COLO668 (cell line): ENCODE measurements around the gene LRIG1.
A peak's percentile ranks its signal among the peaks of the same experiment; 100 is the strongest.

Source experiments
- DNase-seq: peaks from one replicate; lab custom pipeline; 2025; ENCODE audit not compliant: unreplicated experiment; lab: John Stamatoyannopoulos, UW

LRIG1 gene, protein sequence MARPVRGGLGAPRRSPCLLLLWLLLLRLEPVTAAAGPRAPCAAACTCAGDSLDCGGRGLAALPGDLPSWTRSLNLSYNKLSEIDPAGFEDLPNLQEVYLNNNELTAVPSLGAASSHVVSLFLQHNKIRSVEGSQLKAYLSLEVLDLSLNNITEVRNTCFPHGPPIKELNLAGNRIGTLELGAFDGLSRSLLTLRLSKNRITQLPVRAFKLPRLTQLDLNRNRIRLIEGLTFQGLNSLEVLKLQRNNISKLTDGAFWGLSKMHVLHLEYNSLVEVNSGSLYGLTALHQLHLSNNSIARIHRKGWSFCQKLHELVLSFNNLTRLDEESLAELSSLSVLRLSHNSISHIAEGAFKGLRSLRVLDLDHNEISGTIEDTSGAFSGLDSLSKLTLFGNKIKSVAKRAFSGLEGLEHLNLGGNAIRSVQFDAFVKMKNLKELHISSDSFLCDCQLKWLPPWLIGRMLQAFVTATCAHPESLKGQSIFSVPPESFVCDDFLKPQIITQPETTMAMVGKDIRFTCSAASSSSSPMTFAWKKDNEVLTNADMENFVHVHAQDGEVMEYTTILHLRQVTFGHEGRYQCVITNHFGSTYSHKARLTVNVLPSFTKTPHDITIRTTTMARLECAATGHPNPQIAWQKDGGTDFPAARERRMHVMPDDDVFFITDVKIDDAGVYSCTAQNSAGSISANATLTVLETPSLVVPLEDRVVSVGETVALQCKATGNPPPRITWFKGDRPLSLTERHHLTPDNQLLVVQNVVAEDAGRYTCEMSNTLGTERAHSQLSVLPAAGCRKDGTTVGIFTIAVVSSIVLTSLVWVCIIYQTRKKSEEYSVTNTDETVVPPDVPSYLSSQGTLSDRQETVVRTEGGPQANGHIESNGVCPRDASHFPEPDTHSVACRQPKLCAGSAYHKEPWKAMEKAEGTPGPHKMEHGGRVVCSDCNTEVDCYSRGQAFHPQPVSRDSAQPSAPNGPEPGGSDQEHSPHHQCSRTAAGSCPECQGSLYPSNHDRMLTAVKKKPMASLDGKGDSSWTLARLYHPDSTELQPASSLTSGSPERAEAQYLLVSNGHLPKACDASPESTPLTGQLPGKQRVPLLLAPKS

DNA sequence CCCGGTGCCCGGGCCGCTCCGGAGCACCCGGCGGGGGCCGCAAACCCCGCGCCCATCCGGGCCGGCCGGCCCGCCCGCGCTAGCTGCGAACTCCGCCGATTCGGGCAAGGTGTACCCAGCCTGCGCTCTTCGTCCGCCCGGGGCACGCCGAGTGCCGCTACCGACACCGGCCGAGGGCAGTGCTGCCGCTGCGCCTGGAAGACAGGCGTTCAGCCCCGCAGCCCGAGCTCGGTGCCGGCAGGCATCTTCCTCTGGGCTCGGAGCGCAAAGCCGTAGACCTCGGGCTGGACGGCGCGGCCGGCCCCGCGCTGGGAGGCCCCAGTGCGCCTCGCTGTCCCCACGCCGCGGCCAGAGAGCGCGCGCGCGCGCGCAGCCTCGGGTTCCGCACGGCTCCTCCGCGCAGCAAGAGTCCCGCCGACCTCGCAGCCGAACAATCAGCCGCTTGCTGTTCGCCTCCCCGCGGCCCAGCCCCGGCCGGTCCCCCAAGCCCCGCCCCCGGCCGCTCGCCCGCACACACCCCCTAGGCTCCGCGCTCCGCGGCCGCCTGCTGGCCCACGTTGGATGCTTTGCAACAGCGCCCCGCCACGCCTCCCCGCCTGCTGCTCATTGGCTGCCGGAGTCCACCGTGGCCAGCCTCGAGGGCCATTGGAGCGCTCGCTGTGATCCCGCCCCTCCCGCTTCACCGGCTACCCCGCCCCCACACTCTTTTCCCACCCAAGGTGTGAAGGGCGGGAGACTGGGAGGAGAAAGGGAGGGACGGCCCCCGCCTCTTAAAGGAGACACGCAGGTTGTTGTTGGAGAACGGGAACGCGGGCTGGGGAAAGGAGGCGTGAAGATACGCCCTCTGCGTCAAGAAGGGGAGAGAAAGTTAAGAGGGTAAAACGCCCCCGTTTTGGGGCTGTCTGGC, at the start of gene LRIG1:
Gene LRIG1 (minus strand): TSS at position 447 of the 907 bp plus-strand sequence. CDS start 615 bp downstream, outside the sequence.
- peak; percentile 97 for DNase-seq

GRCh38 chr3:66544619-66545429, 44.0 kb upstream of the LRIG1 start:
- no peak for DNase-seq

DNA sequence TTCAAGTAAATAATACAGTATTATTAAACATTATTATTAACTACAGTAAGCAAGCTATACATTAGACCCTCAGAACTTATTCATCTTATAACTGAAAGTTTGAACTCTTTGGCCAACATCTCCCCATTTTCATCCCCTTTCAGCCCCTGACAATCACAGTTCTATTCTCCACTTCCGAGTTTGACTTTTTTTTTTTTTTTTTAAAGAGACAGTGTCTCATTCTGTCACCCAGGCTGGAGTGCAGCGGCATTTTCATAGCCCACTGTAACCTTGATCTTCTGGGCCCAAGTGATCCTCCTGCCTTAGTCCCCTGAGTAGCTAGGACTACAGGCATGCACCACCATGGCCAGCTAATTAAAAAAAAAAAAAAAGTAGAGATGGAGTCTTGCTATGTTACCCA, 41.3 kb upstream of the LRIG1 start:
- no peak for DNase-seq

DNA sequence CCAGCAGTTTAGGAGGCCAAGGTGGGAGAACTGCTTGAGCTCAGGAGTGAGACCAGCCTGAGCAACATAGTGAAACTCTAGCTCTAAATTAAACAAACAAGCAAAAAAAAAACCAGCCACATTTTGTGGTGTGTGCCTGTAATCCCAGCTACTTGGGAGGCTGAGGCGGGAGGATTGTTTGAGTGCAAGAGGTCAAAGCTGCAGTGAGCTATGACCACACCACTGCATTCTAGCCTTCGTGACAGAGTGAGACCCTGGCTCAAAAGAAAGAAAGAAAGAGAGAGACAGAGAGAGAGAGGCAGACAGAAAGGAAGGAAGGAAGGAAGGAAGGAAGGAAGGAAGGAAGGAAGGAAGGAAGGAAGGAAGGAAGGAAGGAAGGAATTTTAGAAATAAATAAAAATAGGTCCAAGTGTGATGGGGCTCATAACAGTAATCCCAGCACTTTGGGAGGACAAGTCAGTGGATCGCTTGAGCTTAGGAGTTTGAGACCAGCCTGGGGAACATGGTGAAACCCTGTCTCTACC, 38.7 kb upstream of the LRIG1 start:
- DNase-seq: no peak

- no peak for DNase-seq
These were observed 37.6 kb upstream of the LRIG1 start for GRCh38 chr3:66538390-66538789.

GRCh38 chr3:66537735-66538134, 36.9 kb upstream of the LRIG1 start:
- no peak for DNase-seq

GRCh38 chr3:66536791-66537190, 36.0 kb upstream of the LRIG1 start:
- DNase-seq: no peak

- no peak for DNase-seq
These were observed 33.6 kb upstream of the LRIG1 start for GRCh38 chr3:66534304-66534845.

- no peak for DNase-seq
These were observed 31.8 kb upstream of the LRIG1 start for GRCh38 chr3:66532613-66533012.

DNA sequence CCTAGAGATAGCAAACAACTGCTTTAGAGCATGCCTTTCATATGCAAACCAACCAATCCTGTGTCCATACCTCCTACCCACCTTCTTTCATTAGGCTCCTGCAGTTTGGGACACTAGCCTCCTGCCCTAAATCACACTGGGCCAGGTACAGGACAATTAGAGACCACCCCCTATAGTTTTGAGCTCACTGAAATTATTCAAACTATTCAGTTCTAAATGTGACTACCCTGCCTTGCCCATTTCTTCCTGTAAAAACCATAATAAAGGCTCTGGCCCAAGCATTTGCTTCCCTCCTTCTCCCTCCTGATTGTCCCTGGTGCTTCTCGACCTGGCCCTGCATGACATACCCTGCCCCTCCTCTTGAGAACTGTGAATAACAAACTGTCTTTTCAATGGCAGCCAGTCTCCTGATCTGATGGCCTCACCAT, 31.4 kb upstream of the LRIG1 start:
- no peak for DNase-seq

- no peak for DNase-seq
These were observed 30.4 kb upstream of the LRIG1 start for GRCh38 chr3:66531256-66531655.

DNA sequence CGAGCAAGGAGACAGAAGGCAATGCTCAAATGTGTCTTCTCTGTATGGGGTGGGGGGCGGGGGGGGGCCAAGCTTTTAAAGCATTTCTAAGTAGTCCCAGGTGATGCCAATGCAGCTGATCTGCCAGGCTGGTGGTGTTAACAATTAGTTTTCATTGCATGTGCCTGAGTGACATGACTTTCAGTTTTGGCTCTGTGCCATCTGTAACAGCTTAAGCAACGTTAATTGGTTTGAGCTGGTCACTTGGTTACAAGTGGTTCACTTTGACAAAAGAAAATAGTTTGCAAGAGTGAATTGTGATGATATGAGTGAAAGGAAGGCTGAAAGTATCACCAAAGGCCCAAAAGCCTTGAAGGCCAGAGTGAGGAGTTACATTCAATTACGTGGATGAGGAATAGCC, 26.4 kb upstream of the LRIG1 start:
- DNase-seq: no peak

GRCh38 chr3:66525771-66526170, 24.9 kb upstream of the LRIG1 start:
- no peak for DNase-seq

DNA sequence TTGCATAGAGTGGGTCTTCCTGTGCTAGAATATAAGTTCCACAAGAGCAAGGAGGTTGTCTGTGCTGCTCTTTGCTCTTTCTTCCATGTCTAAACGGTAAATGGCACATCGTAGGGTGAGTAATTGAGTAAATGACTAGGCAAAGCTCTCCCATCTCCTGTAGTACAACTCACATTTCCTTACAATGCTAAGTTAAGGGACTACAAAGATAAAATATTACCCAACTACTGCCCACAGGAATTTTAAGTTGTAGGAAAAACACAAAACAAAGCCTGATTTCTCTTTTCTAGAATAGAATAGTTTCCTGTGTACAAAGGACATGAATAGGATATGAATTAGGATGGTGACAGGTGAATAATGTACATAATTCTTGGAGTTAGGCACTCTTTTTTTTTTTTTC, 19.9 kb upstream of the LRIG1 start:
- no peak for DNase-seq

DNA sequence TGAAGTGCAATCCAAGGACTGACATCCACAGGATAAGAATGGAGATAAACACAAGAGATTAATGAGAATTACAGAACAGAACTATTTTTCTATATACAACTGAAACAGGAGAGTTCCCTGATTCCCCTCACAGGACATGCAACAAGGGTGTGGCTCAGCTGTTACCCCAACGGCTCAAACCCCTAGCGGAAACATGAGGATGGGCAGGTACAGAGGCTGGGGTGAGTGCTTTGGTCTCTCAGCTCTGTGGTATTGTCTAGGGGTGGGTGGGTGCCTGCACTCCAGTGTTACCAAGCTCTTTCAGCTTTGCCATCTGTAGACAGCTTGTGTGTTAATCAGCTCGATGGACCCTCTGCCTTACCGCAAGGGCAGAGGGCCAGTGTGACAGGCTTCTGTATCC, 17.8 kb upstream of the LRIG1 start:
- DNase-seq: no peak

DNA sequence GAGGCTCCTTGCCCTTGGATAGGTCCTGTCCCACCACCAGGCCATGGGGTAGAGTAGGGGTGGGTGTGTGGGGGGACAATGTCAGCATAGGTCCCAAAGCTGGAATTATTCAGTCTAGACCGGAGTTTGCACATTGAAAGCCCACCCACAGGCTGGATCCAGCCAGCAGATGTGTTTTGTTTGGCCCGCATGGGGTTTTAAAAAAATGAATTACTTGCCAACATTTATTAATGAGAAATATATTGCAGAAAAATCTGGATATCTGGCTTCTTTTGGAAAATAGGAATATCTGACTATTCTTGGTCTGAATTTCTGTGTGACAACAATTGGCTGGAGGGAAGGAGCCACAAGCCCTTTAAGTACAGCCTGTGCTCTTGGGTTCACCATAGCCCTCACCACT, 17.3 kb upstream of the LRIG1 start:
- no peak for DNase-seq

DNA sequence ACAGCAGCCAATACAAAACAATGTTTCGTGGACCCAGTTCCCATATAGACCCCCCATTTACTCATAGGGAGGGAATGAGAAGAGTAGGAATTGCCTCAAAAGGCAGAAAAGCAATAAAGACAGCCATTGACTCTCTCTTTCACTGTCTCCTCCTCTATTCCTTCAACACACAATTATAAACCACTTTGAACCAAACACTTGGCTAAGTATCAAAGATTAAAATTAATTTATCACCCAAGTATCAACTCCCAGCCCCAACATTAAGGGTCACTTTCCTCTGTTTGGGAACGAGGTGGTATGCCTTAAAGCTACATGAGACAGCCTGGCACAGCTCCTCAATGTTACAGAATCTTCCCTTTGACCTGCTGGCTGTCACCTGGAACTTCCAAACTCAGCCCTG, 16.4 kb upstream of the LRIG1 start:
- no peak for DNase-seq

- DNase-seq: no peak
These were observed 7.6 kb upstream of the LRIG1 start for GRCh38 chr3:66508461-66508860.
